HG03460 (cell line): ENCODE results near the gene GARIN1A.

ENCODE experiments used
- ATAC-seq: cut with Tn5 transposase; IDR thresholded peaks from one replicate; pipeline ENCODE4 v1.9.1; 2021; ENCODE audit not compliant: unreplicated experiment

Gene GARIN1A

DNA sequence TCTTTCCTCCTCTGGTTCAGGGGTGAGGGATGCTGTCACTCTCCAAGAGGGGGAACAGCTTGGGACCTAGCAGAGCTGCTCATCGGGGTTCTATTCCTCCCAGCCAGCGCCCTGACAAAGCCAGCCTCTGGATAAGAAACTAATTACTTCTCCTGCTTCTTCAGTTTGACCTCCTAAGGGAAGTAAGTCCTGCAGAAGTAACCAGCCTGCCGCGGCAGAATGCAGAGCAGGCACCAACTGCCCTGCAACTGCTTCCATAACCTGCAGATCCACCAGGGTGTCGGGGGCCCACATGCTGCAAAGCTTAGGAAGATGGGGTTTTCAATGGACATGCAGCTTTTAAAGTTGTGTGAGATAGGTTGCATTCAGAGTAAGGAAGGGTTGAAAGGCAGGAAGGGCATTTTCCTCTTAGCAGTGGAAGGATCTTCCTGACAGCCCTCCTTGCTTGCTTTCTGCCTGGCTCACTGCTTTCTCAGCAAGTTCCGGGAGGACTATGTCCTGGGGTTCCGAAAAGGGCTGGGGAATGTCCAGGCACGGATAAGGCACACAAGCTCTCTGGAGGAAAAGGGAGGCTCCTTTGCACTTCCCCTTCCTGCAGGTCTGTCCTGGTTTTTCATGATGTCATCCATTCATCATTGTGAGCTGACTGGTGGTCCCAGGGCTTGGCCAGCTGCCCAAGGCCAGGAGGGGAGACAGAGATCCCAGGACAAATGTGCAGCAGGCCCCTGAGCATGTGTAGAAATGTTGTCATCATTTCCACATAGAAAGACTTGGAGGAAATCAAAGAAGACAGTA is 42.8 kb downstream of the GARIN1A start:
- no peak for ATAC-seq

- ATAC-seq = no peak
These were observed 47.0 kb downstream of the GARIN1A start for GRCh38 chr7:128718967-128719642.

DNA sequence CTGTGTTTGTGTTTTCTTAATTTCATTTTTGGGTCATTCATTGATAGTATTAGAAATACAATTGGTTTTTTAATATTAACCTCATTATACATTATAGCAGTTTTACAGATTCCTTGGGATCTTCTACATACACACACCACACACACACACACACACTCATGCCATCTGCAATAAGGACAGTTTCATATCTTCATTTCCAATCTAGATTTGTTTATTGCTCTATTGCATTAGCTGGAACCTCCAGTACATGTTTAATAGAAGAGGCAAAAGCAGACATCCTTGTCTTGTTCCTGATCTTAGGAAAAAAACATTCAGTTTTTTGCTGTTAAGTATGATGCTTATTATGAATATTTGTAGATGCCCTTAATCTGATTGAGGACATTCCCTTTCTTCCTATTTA is 49.3 kb downstream of the GARIN1A start:
- ATAC-seq = no peak
